Mesenchymal stem cell (in vitro differentiated cells and primary cell): ENCODE data around the gene ATXN7L1.

ENCODE experiments used
- DNase-seq: peaks from one replicate; pipeline ENCODE4 v3.0.0-alpha.2; 2013
- H2AFZ ChIP-seq: one replicate; pipeline ENCODE4 v1.6.1; 2013; ENCODE audit warnings: low read depth, mild to moderate bottlenecking, control low read depth, inconsistent platforms, low read length, moderate library complexity
- H2AK5ac ChIP-seq: 2 replicates; pipeline ENCODE4 v1.6.1; 2013; ENCODE audit warnings: low read length, moderate library complexity, mild to moderate bottlenecking, inconsistent platforms; ENCODE audit not compliant: severe bottlenecking
- H2BK120ac ChIP-seq: one replicate; pipeline ENCODE4 v1.6.1; 2013; ENCODE audit warnings: low read depth, mild to moderate bottlenecking, inconsistent platforms, low read length, moderate library complexity
- H2BK12ac ChIP-seq, 2 experiments: one replicate each; pipeline ENCODE4 v1.6.1; 2013; ENCODE audit warnings: inconsistent platforms in 2 of 2, low read length in 2 of 2, mild to moderate bottlenecking in 2 of 2, moderate library complexity in 2 of 2, control low read depth in 1 of 2
- H2BK15ac ChIP-seq: one replicate; pipeline ENCODE4 v1.6.1; 2013; ENCODE audit warnings: mild to moderate bottlenecking, low read depth, inconsistent platforms; ENCODE audit not compliant: poor library complexity, severe bottlenecking
- H2BK5ac ChIP-seq: 2 replicates; pipeline ENCODE4 v1.6.1; 2013; ENCODE audit warnings: low read depth, mild to moderate bottlenecking, low read length, control low read depth, inconsistent platforms; ENCODE audit not compliant: poor library complexity, severe bottlenecking
- H3K14ac ChIP-seq, 2 experiments: one replicate each; pipeline ENCODE4 v1.6.1; 2013; ENCODE audit warnings: inconsistent platforms in 2 of 2, low read length in 2 of 2, control low read depth in 1 of 2, mild to moderate bottlenecking in 1 of 2, moderate library complexity in 1 of 2
- H3K18ac ChIP-seq, 2 experiments: one replicate each; pipeline ENCODE4 v1.6.1; 2013; ENCODE audit warnings: inconsistent platforms in 2 of 2, low read length in 2 of 2, control low read depth in 1 of 2, low read depth in 1 of 2, mild to moderate bottlenecking in 1 of 2
- H3K23ac ChIP-seq, 2 experiments: one replicate each; pipeline ENCODE4 v1.6.1; 2013; ENCODE audit warnings: inconsistent platforms in 2 of 2, low read length in 2 of 2, mild to moderate bottlenecking in 2 of 2, moderate library complexity in 2 of 2, control low read depth in 1 of 2
- H3K27ac ChIP-seq: 2 replicates; pipeline ENCODE4 v1.5.1; 2013; ENCODE audit warnings: mild to moderate bottlenecking, moderate library complexity, low read length, control low read depth, inconsistent platforms; ENCODE audit not compliant: poor library complexity, severe bottlenecking
- H3K27me3 ChIP-seq, 2 experiments: 2 replicates each; pipeline versions ENCODE4 v1.6.1 to v1.7.0; 2013; ENCODE audit warnings: low read length in 2 of 2, mild to moderate bottlenecking in 2 of 2, moderate library complexity in 2 of 2, control low read depth in 1 of 2, inconsistent platforms in 1 of 2; ENCODE audit not compliant: control insufficient read depth in 1 of 2, insufficient read depth in 1 of 2
- H3K36me3 ChIP-seq, 2 experiments: 2 replicates each; pipeline versions ENCODE4 v1.6.1 to v1.7.0; 2013; ENCODE audit warnings: low read length in 2 of 2, control low read depth in 1 of 2, inconsistent platforms in 1 of 2, low read depth in 1 of 2, mild to moderate bottlenecking in 1 of 2; ENCODE audit not compliant: insufficient read depth in 2 of 2, control insufficient read depth in 1 of 2
- H3K4ac ChIP-seq, 2 experiments: one replicate each; pipeline ENCODE4 v1.6.1; 2013; ENCODE audit warnings: inconsistent platforms in 2 of 2, low read length in 2 of 2, mild to moderate bottlenecking in 2 of 2, moderate library complexity in 2 of 2, control low read depth in 1 of 2, low read depth in 1 of 2
- H3K4me1 ChIP-seq: 2 replicates; pipeline ENCODE4 v1.6.1; 2013; ENCODE audit warnings: low read depth, low read length, control low read depth; ENCODE audit not compliant: control insufficient read depth, insufficient read depth
- H3K4me2 ChIP-seq: 2 replicates; pipeline ENCODE4 v1.6.1; 2013; ENCODE audit warnings: low read length, mild to moderate bottlenecking, inconsistent platforms; ENCODE audit not compliant: poor library complexity, severe bottlenecking
- H3K4me3 ChIP-seq, 2 experiments: 2 replicates each; pipeline versions ENCODE4 v1.5.1 to v1.7.0; 2013; ENCODE audit warnings: low read length in 2 of 2, mild to moderate bottlenecking in 2 of 2, control low read depth in 1 of 2, low read depth in 1 of 2; ENCODE audit not compliant: insufficient read depth in 1 of 2
- H3K79me1 ChIP-seq: replicated peaks from 2 replicates; pipeline ENCODE4 v1.6.1; 2013; ENCODE audit warnings: mild to moderate bottlenecking, control low read depth, low read length, inconsistent platforms; ENCODE audit not compliant: poor library complexity, severe bottlenecking
- H3K9ac ChIP-seq: 2 replicates; pipeline ENCODE4 v1.7.0; 2013; ENCODE audit warnings: mild to moderate bottlenecking, low read length, moderate library complexity
- H3K9me3 ChIP-seq: 2 replicates; pipeline ENCODE4 v1.7.0; 2013; ENCODE audit warnings: mild to moderate bottlenecking, low read length; ENCODE audit not compliant: control insufficient read depth
- H4K8ac ChIP-seq: one replicate; pipeline ENCODE4 v1.6.1; 2013; ENCODE audit warnings: inconsistent platforms, mild to moderate bottlenecking, low read length, moderate library complexity
- H4K91ac ChIP-seq: one replicate; pipeline ENCODE4 v1.6.1; 2013; ENCODE audit warnings: mild to moderate bottlenecking, low read length, inconsistent platforms
- WGBS: methylation state at CpG from one replicate; pipeline ENCODE4 v1.1.7; 2013; ENCODE audit warnings: mixed read lengths; 5-methylcytosine and 5-hydroxymethylcytosine counted together

Gene ATXN7L1

GRCh38 chr7:105682341-105683060, 193.9 kb downstream of the ATXN7L1 start:
- Histone ChIP-seq H2BK5ac (no peak overlapping the region), H4K8ac (no peak overlapping the region), H3K23ac (no peak overlapping the region), H3K4me2 (no peak overlapping the region), H3K4ac (no peak overlapping the region), H2AFZ (no peak overlapping the region), H2AK5ac (no peak overlapping the region), H3K4me3 (no peak overlapping the region), H2BK120ac (no peak overlapping the region), H3K27me3 (no peaks in the 10 kb centered on the region), H3K9me3 (no peaks in the 10 kb centered on the region), H3K4me1 (peaks cover 1% of the 10 kb centered on the region), H3K18ac (no peak overlapping the region), H2BK12ac (no peak overlapping the region), H4K91ac (no peak overlapping the region), H3K79me1 (peaks cover 6% of the 10 kb centered on the region), H2BK15ac (no peak overlapping the region), H3K14ac (no peak overlapping the region), H3K36me3 (peaks cover 0 to 6% of the 10 kb centered on the region in 2 experiments), H3K9ac (peak overlapping the region; percentile 7), H3K27ac (no peak overlapping the region)
- DNase-seq = no peak
- WGBS = no CpG with 5 or more reads among the region's 2 CpGs

- H3K4me2 ChIP-seq = no peak overlapping the region
- H3K18ac ChIP-seq = no peak overlapping the region
- H3K27ac ChIP-seq = no peak overlapping the region
- no peaks in the 10 kb centered on the region for H3K27me3 ChIP-seq
- peaks cover 0 to 6% of the 10 kb centered on the region in 2 experiments for H3K36me3 ChIP-seq
- peaks cover 2% of the 10 kb centered on the region for H3K4me1 ChIP-seq
- H2BK12ac ChIP-seq = no peak overlapping the region
- no peak overlapping the region for H2AK5ac ChIP-seq
- H2BK5ac ChIP-seq = no peak overlapping the region
- no peak overlapping the region for H4K91ac ChIP-seq
- DNase-seq = peak; percentile 35
- no peak overlapping the region for H2AFZ ChIP-seq
- H3K4me3 ChIP-seq = peak overlapping the region in 1 of 2 experiments; percentile 30
- H3K79me1 ChIP-seq = peaks cover 9% of the 10 kb centered on the region
- H3K9me3 ChIP-seq = no peaks in the 10 kb centered on the region
- H2BK15ac ChIP-seq = no peak overlapping the region
- no peak overlapping the region for H3K4ac ChIP-seq
- H2BK120ac ChIP-seq = no peak overlapping the region
- no peak overlapping the region for H3K23ac ChIP-seq
- no peak overlapping the region for H4K8ac ChIP-seq
- no peak overlapping the region for H3K14ac ChIP-seq
- no peak overlapping the region for H3K9ac ChIP-seq
- 75% methylated on average over 9 of the region's 9 CpGs for WGBS
Measured at GRCh38 chr7:105680505-105681187, 195.8 kb downstream of the ATXN7L1 start.

GRCh38 chr7:105678811-105679495, 197.4 kb downstream of the ATXN7L1 start:
- H2BK5ac ChIP-seq = no peak overlapping the region
- peak overlapping the region; percentile 0 to 54 for H2BK12ac ChIP-seq
- H3K4me2 ChIP-seq = no peak overlapping the region
- H3K9me3 ChIP-seq = no peaks in the 10 kb centered on the region
- peak overlapping the region; percentile 0 for H4K91ac ChIP-seq
- peak overlapping the region in 1 of 2 experiments; percentile 14 for H3K23ac ChIP-seq
- H2AK5ac ChIP-seq = no peak overlapping the region
- no peak overlapping the region for H4K8ac ChIP-seq
- peaks cover 9% of the 10 kb centered on the region for H3K79me1 ChIP-seq
- no peak overlapping the region for H2BK120ac ChIP-seq
- H2BK15ac ChIP-seq = no peak overlapping the region
- H3K27me3 ChIP-seq = no peaks in the 10 kb centered on the region
- no peak overlapping the region for H3K14ac ChIP-seq
- H3K36me3 ChIP-seq = peaks cover 0 to 6% of the 10 kb centered on the region in 2 experiments
- H2AFZ ChIP-seq = no peak overlapping the region
- H3K18ac ChIP-seq = peak overlapping the region in 1 of 2 experiments; percentile 75
- peaks cover 2% of the 10 kb centered on the region for H3K4me1 ChIP-seq
- peak overlapping the region in 1 of 2 experiments; percentile 67 for H3K4me3 ChIP-seq
- no peak overlapping the region for H3K4ac ChIP-seq
- H3K27ac ChIP-seq = no peak overlapping the region
- WGBS = 81% methylated on average over 24 of the region's 25 CpGs
- H3K9ac ChIP-seq = peak overlapping the region; percentile 55
- no peak for DNase-seq
